ENCODE measurements around the gene CFHR1. TPM values are rescaled to one million over a fixed set of nuclear protein-coding genes. Genes with fewer than 3 reads are reported as not detected.

CFHR1 gene
- total RNA-seq, 1 donor from 2014 or later = not detected

DNA sequence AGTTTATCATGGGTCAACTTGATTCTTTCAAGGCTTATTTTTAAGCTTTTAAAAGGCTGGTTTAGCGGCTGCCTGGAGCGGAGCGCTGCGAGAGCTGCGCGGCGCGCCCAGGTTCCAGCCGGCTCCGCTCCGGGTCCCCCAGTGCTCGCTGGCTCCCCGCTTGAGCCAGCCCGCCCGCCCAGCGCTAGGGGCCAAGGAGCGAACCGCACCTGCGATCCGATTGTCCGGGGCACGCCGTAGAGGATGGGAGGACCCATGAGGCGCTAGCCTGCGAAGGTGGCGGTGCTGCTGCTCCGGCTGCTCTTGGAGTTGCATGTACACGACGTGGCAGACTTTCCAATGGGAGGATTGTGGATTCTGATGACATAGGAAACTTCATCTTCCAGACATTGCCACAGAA lies 58.4 kb downstream of the CFHR1 start:
- Mint-ChIP-seq H3K4me1 (ENCODE audit: unreplicated experiment) (peaks cover 3% of the 10 kb centered on the region), H3K36me3 (ENCODE audit: unreplicated experiment) (no peaks in the 10 kb centered on the region), H3K9me3 (ENCODE audit: unreplicated experiment) (no peaks in the 10 kb centered on the region), H3K27ac (ENCODE audit: unreplicated experiment) (no peak overlapping the region), H3K4me3 (ENCODE audit: unreplicated experiment) (peak overlapping the region; percentile 38), H3K27me3 (ENCODE audit: unreplicated experiment) (peaks cover 47% of the 10 kb centered on the region)
- no peak for TF ChIP-seq CTCF (IDR thresholded peaks at IDR 0.05)
- DNase-seq (ENCODE audit: extremely low spot score, unreplicated experiment) = no peak

Other genes with a start within 250 kb of the CFHR1 start
- 26.2 TPM in 2 replicates for gene KCNT2, start 211.3 kb upstream of the CFHR1 start, total RNA-seq
- gene CFH, start 167.7 kb upstream of the CFHR1 start, total RNA-seq = 248 and 252 TPM in 2 replicates
- gene CFHR3, start 44.9 kb upstream of the CFHR1 start, total RNA-seq = 0.42 and 0.54 TPM in 2 replicates
- not detected in 2 replicates for gene CFHR4, start 68.3 kb downstream of the CFHR1 start, total RNA-seq
- not detected in 2 replicates for gene CFHR2, start 124.0 kb downstream of the CFHR1 start, total RNA-seq
- gene CFHR5, start 157.8 kb downstream of the CFHR1 start, total RNA-seq = not detected in 2 replicates
- not detected in 2 replicates for gene F13B, start 247.5 kb downstream of the CFHR1 start, total RNA-seq